ENCODE results near the gene UEVLD. TPM values are rescaled to one million over a fixed set of nuclear protein-coding genes. Genes with fewer than 3 reads are reported as not detected.

Gene UEVLD
- polyA plus RNA-seq, 1 donor (not counting 4 experiments of a cell fraction or from before 2014, with no cell fraction given), result 34.2 TPM

- peaks cover 39% of the 10 kb centered on the region for H3K79me2 ChIP-seq (ENCODE audit: control insufficient read depth, insufficient read depth, low read length)
Observed at GRCh38 chr11:18521122-18521521, 67.4 kb downstream of the UEVLD start.

GRCh38 chr11:18502352-18502751 is 86.2 kb downstream of the UEVLD start:
- Histone ChIP-seq H3K79me2 (ENCODE audit: control insufficient read depth, insufficient read depth, low read length) (no peaks in the 10 kb centered on the region), H3K9ac (ENCODE audit: control insufficient read depth, extremely low read depth, insufficient read depth, low read length) (no peak overlapping the region), H3K4me2 (ENCODE audit: control insufficient read depth, extremely low read depth, insufficient read depth, low read depth, low read length) (no peak overlapping the region), H4K20me1 (ENCODE audit: control insufficient read depth, extremely low read depth, insufficient read depth, low read length) (no peaks in the 10 kb centered on the region), H3K4me3 (ENCODE audit: control insufficient read depth in 2 of 3, extremely low read depth in 1 of 3, insufficient read depth in 2 of 3, low read depth in 1 of 3, low read length in 3 of 3) (no peak overlapping the region), H3K27ac (ENCODE audit: control insufficient read depth, insufficient read depth, low read length) (no peak overlapping the region), H2AFZ (ENCODE audit: control insufficient read depth, low read length) (no peak overlapping the region), H3K9me1 (ENCODE audit: control insufficient read depth, extremely low read depth, insufficient read depth, low read length) (no peaks in the 10 kb centered on the region), H3K36me3 (ENCODE audit: control insufficient read depth in 2 of 2, extremely low read depth in 1 of 2, insufficient read depth in 2 of 2, low read length in 2 of 2) (peaks cover 0 to 11% of the 10 kb centered on the region in 2 experiments), H3K9me3 (ENCODE audit: control insufficient read depth, low read depth, low read length) (no peaks in the 10 kb centered on the region), H3K4me1 (ENCODE audit: control insufficient read depth, extremely low read depth, insufficient read depth, low read length) (no peaks in the 10 kb centered on the region), H3K27me3 (ENCODE audit: control insufficient read depth, extremely low read depth, insufficient read depth, low read length) (no peaks in the 10 kb centered on the region)
- no peak for FAIRE-seq
- DNase-seq (ENCODE audit: low read depth, low spot score), result no peak
- TF ChIP-seq CTCF (optimal IDR thresholded peaks at IDR 0.05 in 1 of 3, IDR thresholded peaks at IDR 0.05 in 1 of 3, conservative IDR thresholded peaks at IDR 0.05 in 1 of 3; ENCODE audit: extremely low read depth in 1 of 3, insufficient read depth in 2 of 3, low read length in 3 of 3) (no peak), EZH2 (IDR thresholded peaks at IDR 0.05; ENCODE audit: low read length) (no peak)
- dilution Hi-C loops (cut with MboI; ENCODE audit: extremely low pct_ligation_motif_present, low sequenced_read_pairs), result no loop called here

More at GRCh38 chr11:18521122-18521521, 67.4 kb downstream of the UEVLD start:
- H3K9me3 ChIP-seq (ENCODE audit: control insufficient read depth, low read depth, low read length), result no peaks in the 10 kb centered on the region
- H3K4me3 ChIP-seq (ENCODE audit: control insufficient read depth in 2 of 3, extremely low read depth in 1 of 3, insufficient read depth in 2 of 3, low read depth in 1 of 3, low read length in 3 of 3), result no peak overlapping the region
- peaks cover 3 to 5% of the 10 kb centered on the region in 2 experiments for H3K36me3 ChIP-seq (ENCODE audit: control insufficient read depth in 2 of 2, extremely low read depth in 1 of 2, insufficient read depth in 2 of 2, low read length in 2 of 2)
- H3K27me3 ChIP-seq (ENCODE audit: control insufficient read depth, extremely low read depth, insufficient read depth, low read length), result no peaks in the 10 kb centered on the region
- H3K4me1 ChIP-seq (ENCODE audit: control insufficient read depth, extremely low read depth, insufficient read depth, low read length), result peaks cover 5% of the 10 kb centered on the region
- H2AFZ ChIP-seq (ENCODE audit: control insufficient read depth, low read length), result no peak overlapping the region
- H3K9ac ChIP-seq (ENCODE audit: control insufficient read depth, extremely low read depth, insufficient read depth, low read length), result no peak overlapping the region
- no peak for FAIRE-seq
- H3K4me2 ChIP-seq (ENCODE audit: control insufficient read depth, extremely low read depth, insufficient read depth, low read depth, low read length), result no peak overlapping the region
- TF ChIP-seq CTCF (optimal IDR thresholded peaks at IDR 0.05 in 1 of 3, IDR thresholded peaks at IDR 0.05 in 1 of 3, conservative IDR thresholded peaks at IDR 0.05 in 1 of 3; ENCODE audit: extremely low read depth in 1 of 3, insufficient read depth in 2 of 3, low read length in 3 of 3) (no peak), EZH2 (IDR thresholded peaks at IDR 0.05; ENCODE audit: low read length) (no peak)
- H4K20me1 ChIP-seq (ENCODE audit: control insufficient read depth, extremely low read depth, insufficient read depth, low read length), result no peaks in the 10 kb centered on the region
- no peak for DNase-seq (ENCODE audit: low read depth, low spot score)
- H3K9me1 ChIP-seq (ENCODE audit: control insufficient read depth, extremely low read depth, insufficient read depth, low read length), result no peaks in the 10 kb centered on the region
- H3K27ac ChIP-seq (ENCODE audit: control insufficient read depth, insufficient read depth, low read length), result no peak overlapping the region
- dilution Hi-C loops (cut with MboI; ENCODE audit: extremely low pct_ligation_motif_present, low sequenced_read_pairs), result no loop called here

All from keratinocyte (primary cell).